Measurements from ENCODE around the gene SUSD4. TPM values are rescaled to one million over a fixed set of nuclear protein-coding genes. Genes with fewer than 3 reads are reported as not detected.

SUSD4 gene
- total RNA-seq, 1 experiment from 2014 or later = 5.1 TPM

DNA sequence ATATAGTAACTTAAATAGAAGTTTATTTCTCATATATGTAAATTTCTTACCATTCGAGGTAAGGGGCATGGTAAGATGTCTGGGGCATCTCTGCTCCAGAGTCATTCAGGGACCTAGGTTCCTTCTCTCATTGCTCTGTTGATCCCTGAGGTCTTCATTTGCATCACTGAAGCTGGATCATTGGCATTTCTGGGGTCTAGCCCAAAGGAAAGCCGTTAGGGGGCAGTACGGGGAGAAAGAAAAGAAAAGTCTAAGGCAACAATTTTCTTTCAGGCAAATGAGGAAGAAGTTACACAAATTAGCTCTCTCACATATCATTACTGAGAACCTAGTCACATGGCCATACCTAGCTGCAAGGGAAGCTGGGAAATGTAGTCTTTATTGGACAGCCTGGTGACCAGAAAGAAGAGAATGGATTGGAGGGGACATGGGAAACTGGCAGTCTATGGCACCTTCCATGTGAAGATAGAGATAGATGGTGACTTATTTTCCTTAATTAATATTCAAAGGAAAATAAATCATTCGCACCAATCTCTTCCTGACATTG, 10.2 kb upstream of the SUSD4 start:
- Histone ChIP-seq H3K4me3 (no peak overlapping the region), H3K27me3 (peaks cover 4% of the 10 kb centered on the region; the same call in 1 of the 2 replicates), H3K9me3 (no peaks in the 10 kb centered on the region; the same call in 1 of the 2 replicates), H3K36me3 (no peaks in the 10 kb centered on the region)
- DNase-seq = no peak

DNA sequence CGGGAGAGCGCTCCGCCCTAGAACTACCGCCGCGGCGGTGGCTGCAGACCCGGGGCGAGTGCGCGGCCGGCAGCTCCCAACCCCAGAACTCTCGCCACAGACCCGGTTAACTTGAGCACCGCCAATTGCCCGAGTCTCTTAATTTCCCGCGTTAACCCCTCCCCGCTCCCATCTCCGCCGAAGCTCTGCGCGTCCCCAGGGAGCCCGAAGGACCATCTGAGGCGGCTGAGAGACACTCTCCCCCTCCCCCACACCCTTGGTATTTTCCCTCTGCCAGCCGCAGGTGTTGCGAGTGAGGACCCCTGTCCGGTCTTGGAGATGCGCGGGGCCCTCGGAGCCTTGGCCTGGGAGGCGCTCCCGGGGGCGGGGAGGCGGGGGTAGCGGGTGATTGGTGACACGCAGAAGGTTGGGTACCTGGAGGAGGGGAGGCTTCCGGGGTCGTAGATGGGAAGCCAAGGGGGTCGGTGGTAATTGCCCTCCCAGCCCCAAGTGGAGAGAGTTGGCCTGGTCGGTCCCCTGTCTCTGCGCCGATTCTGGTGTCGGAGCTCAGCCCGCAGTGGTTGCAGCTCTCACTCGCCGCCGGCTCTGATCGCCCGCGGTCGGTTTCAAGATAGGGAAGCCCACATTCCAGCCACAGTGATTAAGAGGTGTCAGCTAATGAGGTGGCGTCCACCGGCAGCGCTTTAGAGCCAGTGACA, 858 bp upstream of the SUSD4 start:
- Histone ChIP-seq H3K4me3 (no peak overlapping the region), H3K27me3 (peaks cover 13% of the 10 kb centered on the region)
- no peak for DNase-seq

DNA sequence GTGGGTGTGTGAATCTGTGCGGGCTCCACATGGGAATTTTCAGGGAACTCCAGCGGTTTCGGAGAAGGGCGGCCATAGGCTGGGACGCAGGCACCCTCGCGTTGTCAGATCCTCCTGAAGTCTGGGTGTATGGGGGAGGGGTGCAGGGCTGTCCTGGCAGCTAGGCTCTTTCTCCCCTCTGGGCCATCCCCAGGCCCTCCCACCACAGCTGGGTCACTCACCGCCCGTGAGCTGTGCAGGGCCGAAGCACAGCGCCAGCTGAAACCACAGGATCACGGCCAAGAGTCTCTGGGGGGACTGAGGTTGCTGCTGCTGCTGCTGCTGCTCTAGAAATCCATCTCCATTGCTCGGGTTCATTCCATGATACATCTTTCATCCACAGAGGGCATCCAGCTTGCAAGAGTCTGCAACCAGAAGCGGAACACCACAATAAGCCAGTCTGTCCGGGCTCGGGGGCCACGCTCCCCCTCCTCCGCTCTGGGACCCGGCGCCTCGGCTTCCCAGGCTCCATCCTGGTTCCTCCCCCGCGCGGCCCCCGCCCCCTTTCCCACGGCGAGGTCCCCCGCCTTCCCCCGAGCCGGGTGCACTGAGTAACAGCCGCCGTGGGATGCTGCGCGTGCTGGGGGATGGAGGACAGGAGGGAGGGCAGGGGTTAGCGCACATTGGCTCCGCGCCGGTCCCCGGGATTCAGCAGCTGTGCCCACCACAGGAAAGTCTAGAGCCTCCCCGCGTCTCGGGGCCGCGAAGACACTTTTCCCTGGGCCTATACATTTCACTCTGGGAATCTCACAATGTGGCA, 720 bp downstream of the SUSD4 start:
- DNase-seq = peak; percentile 24
- H3K9me3 ChIP-seq = no peaks in the 10 kb centered on the region
- peak overlapping the region; percentile 53 for H3K4me3 ChIP-seq
- H3K36me3 ChIP-seq = no peaks in the 10 kb centered on the region
- H3K27me3 ChIP-seq = peaks cover 18% of the 10 kb centered on the region

More for the DNA sequence above, 858 bp upstream of the SUSD4 start:
- Histone ChIP-seq H3K9me3 (no peaks in the 10 kb centered on the region), H3K36me3 (no peaks in the 10 kb centered on the region)

DNA sequence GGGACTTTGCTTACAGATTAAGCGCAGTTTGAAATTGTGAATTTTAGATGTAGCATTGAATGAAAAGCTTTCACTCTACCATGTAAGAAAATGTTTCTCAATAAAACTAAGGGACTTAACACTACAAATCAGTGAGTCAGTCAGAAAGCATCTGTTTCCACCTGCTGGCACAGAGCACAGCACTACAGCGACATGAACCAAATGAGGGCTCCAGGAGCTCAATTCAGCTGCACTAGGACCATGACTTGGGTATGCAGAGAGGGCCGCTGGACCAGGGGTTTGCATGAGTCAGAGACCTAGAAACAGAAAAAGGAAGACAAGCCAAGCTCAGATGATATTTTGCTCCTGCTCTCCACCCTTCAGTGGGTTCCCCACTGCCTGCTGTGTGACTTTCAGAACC, 5.2 kb downstream of the SUSD4 start:
- no peaks in the 10 kb centered on the region for H3K36me3 ChIP-seq
- no peak for DNase-seq
- H3K27me3 ChIP-seq = peaks cover 18% of the 10 kb centered on the region
- no peaks in the 10 kb centered on the region for H3K9me3 ChIP-seq
- H3K4me3 ChIP-seq = no peak overlapping the region

DNA sequence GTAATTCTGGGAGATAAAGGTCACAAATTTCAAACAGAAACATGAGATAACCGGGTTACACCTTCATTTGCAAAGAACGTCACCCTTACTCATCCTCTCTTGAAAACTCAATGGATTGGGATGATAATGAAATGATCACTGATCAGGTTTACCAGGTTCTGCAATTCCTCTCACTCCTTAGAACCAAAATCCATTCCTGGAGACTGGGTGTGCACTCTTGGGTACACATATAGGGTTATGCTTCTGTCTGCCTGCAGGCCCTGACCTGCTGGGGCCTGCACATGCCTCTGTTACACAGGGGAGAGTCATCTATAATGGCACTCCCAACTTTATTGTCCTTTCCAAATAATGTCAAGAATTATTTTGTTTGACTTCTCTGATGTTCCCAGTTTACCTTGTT, 8.3 kb downstream of the SUSD4 start:
- Histone ChIP-seq H3K36me3 (no peaks in the 10 kb centered on the region), H3K9me3 (no peaks in the 10 kb centered on the region), H3K4me3 (no peak overlapping the region), H3K27me3 (peaks cover 15% of the 10 kb centered on the region)
- DNase-seq = no peak

DNA sequence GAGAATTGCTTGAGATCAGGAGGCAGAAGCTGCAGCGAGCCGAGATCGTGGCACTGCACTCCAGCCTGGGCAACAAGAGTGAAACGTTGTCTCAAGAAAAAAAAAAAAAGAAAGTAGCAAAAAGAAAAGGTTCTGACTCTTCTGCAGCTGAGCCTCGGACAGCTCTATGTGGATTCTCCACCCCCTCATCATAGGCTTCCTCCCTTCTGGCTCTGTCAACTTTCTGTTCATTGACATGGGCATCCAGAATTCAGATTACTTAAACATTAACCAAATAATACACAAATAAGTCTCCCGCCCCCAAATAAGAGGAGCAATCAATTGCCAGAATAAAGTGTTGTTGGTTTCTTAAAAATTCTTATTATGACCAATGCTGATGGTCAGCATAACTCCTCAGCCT, 10.0 kb downstream of the SUSD4 start:
- H3K9me3 ChIP-seq = no peaks in the 10 kb centered on the region
- H3K4me3 ChIP-seq = no peak overlapping the region
- DNase-seq = no peak
- H3K27me3 ChIP-seq = peaks cover 9% of the 10 kb centered on the region
- H3K36me3 ChIP-seq = no peaks in the 10 kb centered on the region

DNA sequence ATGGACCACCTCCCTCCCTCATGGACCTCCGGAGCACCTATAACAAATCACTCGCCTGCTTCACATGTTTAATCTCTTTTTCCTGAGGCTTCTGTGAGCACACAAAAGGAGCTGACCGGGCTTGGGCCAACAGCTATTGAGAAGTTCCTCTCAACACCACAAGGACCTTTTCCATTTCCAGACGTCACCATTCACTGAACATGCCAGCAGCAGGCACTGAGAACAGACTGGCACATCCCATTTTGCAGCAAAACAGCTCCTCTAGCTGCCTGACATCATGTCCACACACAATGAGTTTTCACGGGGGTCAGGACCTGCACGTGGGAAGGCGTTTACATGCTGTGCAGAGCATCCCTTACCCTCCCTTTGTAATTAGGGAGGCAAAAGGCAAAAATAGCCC, 11.0 kb downstream of the SUSD4 start:
- peaks cover 9% of the 10 kb centered on the region for H3K27me3 ChIP-seq
- H3K4me3 ChIP-seq = no peak overlapping the region
- no peaks in the 10 kb centered on the region for H3K9me3 ChIP-seq
- DNase-seq = no peak
- H3K36me3 ChIP-seq = no peaks in the 10 kb centered on the region

DNA sequence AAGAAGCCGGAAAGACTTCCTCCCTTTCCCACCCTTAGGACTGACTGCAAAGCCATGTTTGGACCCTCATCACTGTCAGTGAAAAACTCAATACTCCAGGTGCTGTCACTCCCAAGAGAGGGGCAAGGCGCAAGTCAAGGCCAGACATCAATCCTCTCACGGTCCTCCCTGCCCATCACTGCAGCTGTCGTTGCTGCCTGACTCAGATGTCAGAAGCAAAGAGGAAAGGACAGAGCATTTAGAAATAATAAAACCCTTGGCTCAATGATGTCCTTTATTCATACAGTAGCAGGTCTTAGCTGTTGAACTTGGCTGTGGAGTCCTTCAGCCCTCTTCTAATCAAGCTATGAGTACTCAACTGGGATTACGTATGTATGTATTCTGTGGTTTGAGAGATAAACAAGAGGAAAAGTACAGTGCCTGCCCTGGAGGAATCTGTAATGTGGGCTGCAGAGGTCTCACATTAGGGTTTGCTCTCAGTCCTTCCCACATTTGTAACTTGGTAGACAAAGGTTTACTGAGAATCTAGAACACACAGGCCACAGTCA, 13.5 kb downstream of the SUSD4 start:
- no peak for DNase-seq
- H3K9me3 ChIP-seq = no peaks in the 10 kb centered on the region

DNA sequence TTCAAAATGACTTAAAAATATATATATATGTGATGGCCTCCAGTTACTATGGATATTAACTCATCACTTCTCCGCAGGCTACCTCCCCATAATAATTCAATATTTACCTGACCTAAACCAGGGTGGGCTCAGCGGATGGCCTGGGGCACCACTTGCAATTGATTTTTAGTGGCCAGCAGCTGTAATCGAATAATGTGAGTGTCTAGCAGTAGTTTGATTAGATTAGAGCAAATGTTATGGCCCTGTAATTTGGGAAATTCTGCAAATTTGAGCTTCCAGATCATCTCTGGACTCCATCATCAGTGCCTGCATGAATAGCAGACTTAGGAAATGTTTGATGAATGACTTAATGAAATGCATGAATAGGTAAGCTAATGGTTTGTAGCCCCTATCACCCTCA, 14.7 kb downstream of the SUSD4 start:
- no peak for DNase-seq

More for the DNA sequence above, 13.5 kb downstream of the SUSD4 start:
- peaks cover 9% of the 10 kb centered on the region for H3K27me3 ChIP-seq
- no peaks in the 10 kb centered on the region for H3K36me3 ChIP-seq
- H3K4me3 ChIP-seq = no peak overlapping the region

DNA sequence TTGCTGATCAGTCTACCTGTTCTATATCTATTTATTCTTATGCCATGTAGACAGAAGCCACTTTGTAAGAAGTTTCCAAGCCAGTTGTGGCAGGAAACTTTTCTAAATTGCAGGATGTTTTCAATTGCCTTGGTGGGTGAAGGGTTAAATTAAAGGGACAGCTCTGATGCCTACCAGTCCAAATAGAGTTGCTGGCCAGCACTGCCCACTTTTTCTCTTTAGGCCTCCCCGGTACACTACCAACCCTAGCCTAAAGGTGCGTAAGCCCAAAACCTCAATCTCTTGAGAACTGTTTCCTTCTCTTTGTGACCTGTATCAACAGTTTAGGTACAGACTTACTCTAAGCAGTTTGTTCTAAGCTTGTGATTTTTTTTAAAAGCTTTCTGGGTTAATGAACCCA, 15.5 kb downstream of the SUSD4 start:
- Histone ChIP-seq H3K4me3 (no peak overlapping the region), H3K9me3 (no peaks in the 10 kb centered on the region), H3K27me3 (peaks cover 7% of the 10 kb centered on the region), H3K36me3 (no peaks in the 10 kb centered on the region)
- no peak for DNase-seq

More for the DNA sequence above, 14.7 kb downstream of the SUSD4 start:
- Histone ChIP-seq H3K9me3 (no peaks in the 10 kb centered on the region), H3K36me3 (no peaks in the 10 kb centered on the region), H3K27me3 (peaks cover 7% of the 10 kb centered on the region), H3K4me3 (no peak overlapping the region)

DNA sequence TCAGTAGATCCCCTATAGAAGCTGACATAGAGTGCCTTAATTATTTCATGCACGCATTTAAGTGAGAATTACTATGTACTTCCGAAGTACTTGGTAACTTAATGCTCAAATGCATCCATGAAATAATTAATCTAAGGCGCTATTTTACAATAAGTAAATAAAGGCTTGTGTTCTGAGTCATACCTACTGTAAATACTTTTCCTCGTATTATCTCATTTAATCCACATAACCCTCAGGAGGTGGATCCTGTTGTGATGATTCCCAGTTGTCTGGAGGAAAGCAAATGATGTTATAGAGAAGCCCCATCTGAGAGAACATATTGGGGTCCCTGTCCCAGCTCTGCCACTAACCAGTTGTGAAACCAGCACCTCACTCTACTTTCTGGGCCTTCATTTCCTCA, 16.4 kb downstream of the SUSD4 start:
- no peak for DNase-seq
- Histone ChIP-seq H3K9me3 (no peaks in the 10 kb centered on the region), H3K4me3 (no peak overlapping the region), H3K36me3 (no peaks in the 10 kb centered on the region), H3K27me3 (no peaks in the 10 kb centered on the region; the same call in none of the 2 replicates)

DNA sequence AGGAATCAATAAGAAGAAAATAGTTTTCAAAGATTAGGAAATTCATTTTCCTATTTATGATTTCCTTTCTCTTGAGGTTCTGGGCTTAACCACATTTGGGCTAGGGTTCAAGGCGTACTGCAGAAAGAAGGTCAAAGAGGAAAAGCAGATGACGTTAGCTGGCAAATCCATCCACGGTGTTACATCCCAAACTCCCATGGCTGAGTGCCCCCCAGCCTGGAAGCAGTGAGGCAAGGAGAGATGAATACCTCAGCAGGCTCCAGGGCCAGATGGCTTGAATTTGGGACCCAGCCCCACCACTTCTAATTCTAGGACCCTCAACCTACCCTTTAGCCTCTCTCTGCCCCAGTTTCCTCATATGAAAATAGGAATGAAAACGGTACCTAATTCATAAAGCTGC, 17.7 kb downstream of the SUSD4 start:
- no peaks in the 10 kb centered on the region for H3K9me3 ChIP-seq
- no peaks in the 10 kb centered on the region for H3K27me3 ChIP-seq
- no peaks in the 10 kb centered on the region for H3K36me3 ChIP-seq
- no peak for DNase-seq
- H3K4me3 ChIP-seq = no peak overlapping the region

DNA sequence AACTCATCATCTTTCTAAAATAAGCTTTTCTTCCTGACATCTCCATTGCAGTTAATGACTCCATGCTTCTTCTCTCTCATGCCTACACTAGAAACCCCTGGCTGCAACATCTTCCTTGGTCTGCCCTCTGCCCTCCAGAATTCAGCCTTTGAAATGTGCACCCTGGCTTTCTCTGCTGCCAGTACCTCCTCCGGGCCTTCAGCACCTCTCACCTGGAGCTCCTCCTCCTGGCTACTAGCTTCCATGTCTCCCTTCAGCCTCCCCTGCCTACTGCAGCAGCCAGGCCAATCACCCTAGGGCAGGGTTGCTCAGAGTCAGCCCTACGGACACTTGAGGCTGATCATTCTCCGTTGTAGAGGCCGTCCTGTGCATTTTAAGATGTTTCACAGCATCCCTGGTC, 18.3 kb downstream of the SUSD4 start:
- Histone ChIP-seq H3K36me3 (no peaks in the 10 kb centered on the region), H3K9me3 (no peaks in the 10 kb centered on the region), H3K27me3 (no peaks in the 10 kb centered on the region), H3K4me3 (no peak overlapping the region)
- no peak for DNase-seq

DNA sequence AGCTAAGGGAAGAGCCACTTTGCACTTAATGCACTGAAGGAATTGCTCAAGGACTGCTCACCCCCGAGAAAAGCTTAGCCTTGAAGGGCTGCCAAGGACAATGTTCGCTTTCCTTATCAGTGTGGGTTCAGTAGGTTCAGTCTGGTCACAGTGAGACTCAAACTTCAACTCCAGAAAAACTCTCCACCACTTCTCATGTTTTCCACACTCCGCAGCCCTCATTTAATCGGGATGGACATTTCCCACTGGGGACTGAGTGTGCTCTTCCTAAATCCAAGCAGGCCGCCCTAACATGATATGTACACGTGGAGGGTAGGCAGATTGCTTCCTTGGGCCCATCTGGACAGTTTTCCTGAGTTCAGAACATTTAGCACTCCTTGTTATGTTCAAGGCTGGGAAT, 19.5 kb downstream of the SUSD4 start:
- no peaks in the 10 kb centered on the region for H3K36me3 ChIP-seq
- H3K4me3 ChIP-seq = no peak overlapping the region
- DNase-seq = no peak
- H3K27me3 ChIP-seq = no peaks in the 10 kb centered on the region
- H3K9me3 ChIP-seq = no peaks in the 10 kb centered on the region

DNA sequence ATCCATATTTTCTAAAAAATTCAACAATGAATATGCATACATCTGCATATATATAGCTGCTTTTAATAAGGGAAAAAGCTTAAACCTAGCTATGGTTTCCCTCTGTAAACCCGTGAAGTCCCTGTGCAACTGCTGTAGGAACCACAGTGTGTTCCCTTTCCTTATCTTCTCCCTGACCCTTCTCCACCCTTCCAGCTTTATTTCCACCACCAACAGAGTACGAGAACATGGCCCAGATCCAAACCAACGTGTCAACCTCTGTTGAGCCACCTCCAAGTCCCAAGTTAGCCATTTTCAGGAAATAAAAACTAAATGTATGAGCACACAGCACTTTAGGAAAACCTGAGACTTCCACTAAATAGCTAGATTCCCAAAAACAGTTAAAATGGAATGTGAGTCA, 20.3 kb downstream of the SUSD4 start:
- Histone ChIP-seq H3K4me3 (no peak overlapping the region), H3K9me3 (no peaks in the 10 kb centered on the region), H3K36me3 (no peaks in the 10 kb centered on the region), H3K27me3 (no peaks in the 10 kb centered on the region)
- no peak for DNase-seq

DNA sequence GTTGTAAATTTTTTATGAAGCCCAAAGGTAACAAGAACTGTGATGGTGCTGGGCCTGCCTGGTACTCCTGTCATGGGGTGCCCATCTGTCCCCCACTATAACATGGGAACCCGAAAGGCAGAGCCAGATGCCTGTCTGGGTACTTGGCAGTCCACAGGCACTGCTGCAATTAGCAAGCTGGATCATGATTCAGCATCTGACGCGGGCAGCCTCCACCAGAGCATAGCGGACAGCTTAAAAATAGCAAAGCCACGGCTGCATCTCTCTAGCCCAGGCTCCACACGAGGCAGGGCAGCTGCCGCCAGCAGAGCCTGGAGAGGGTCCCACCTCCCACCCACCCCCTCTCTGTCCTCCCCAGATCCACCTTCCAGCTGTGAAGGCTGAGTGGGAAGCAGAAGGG, 22.9 kb downstream of the SUSD4 start:
- no peak overlapping the region for H3K4me3 ChIP-seq
- DNase-seq = peak; percentile 63

DNA sequence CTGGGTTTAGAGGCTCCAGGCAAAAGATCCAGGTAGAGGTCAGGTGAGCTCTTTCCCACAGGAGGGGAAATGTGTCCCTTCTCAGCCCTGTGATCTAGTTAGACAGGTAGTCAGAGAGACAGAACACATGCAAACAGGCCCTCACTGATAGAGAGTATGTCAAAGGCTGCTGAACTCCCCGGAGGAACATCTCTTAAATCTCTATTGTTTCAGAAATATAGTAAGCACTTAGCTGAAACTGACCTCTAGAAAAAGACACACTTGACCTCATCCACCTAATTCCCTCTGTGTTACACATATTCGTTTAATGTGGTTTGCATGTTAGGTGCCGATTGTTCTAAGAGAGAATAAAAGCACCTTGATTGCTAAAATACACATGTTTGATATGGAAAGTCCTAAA, 23.3 kb downstream of the SUSD4 start:
- no peak overlapping the region for H3K4me3 ChIP-seq
- DNase-seq = no peak

More for the DNA sequence above, 22.9 kb downstream of the SUSD4 start:
- H3K27me3 ChIP-seq = no peaks in the 10 kb centered on the region
- H3K9me3 ChIP-seq = no peaks in the 10 kb centered on the region
- no peaks in the 10 kb centered on the region for H3K36me3 ChIP-seq

More for the DNA sequence above, 23.3 kb downstream of the SUSD4 start:
- Histone ChIP-seq H3K9me3 (no peaks in the 10 kb centered on the region), H3K36me3 (no peaks in the 10 kb centered on the region), H3K27me3 (no peaks in the 10 kb centered on the region)

Data from MG63 (cell line).